Memory B cell (primary cell): ENCODE measurements around the gene POFUT1.
"Not testable (repeated sequence)": the region's sequence is repeated elsewhere in the genome, so short reads cannot be mapped to it uniquely, and the experiment has no call there.

Experiments used
- ATAC-seq: fragments of 150-1000 bp; cut with Tn5 transposase; 2 replicates; pipeline ENCODE4 v1.10.0; 2021; ENCODE audit warnings: low read depth, mild to moderate bottlenecking, moderate library complexity
- DNase-seq, 2 donors: peaks; one replicate each; pipeline ENCODE4 v3.0.0; 2022; ENCODE audit warnings: low spot score in 2 of 2
- H3K27ac Mint-ChIP-seq: one replicate; pipeline ENCODE4 v1.8.0; 2022; ENCODE audit warnings: mild to moderate bottlenecking, moderate library complexity, mixed read lengths
- H3K27me3 Mint-ChIP-seq: one replicate; pipeline ENCODE4 v1.8.0; 2022; ENCODE audit warnings: mixed read lengths
- H3K36me3 Mint-ChIP-seq: one replicate; pipeline ENCODE4 v1.8.0; 2022; ENCODE audit warnings: mild to moderate bottlenecking, mixed read lengths
- H3K4me1 Mint-ChIP-seq: one replicate; pipeline ENCODE4 v1.8.0; 2022; ENCODE audit warnings: mixed read lengths
- H3K4me3 Mint-ChIP-seq: one replicate; pipeline ENCODE4 v1.8.0; 2022; ENCODE audit warnings: mild to moderate bottlenecking, moderate library complexity, mixed read lengths
- H3K9me3 Mint-ChIP-seq: one replicate; pipeline ENCODE4 v1.8.0; 2022; ENCODE audit warnings: mixed read lengths

The POFUT1 gene

GRCh38 chr20:32244959-32245358 lies 37.3 kb downstream of the POFUT1 start:
- no peak overlapping the region for H3K27ac Mint-ChIP-seq

GRCh38 chr20:32246208-32246607 lies 38.5 kb downstream of the POFUT1 start:
- H3K4me3 Mint-ChIP-seq, H3K27me3 Mint-ChIP-seq, H3K9me3 Mint-ChIP-seq, DNase-seq, H3K36me3 Mint-ChIP-seq, H3K27ac Mint-ChIP-seq, H3K4me1 Mint-ChIP-seq, ATAC-seq: not testable (repeated sequence)

More at GRCh38 chr20:32244959-32245358, 37.3 kb downstream of the POFUT1 start:
- Mint-ChIP-seq H3K9me3 (no peaks in the 10 kb centered on the region), H3K36me3 (no peaks in the 10 kb centered on the region), H3K4me1 (peaks cover 4% of the 10 kb centered on the region), H3K27me3 (no peaks in the 10 kb centered on the region), H3K4me3 (no peak overlapping the region)
- ATAC-seq, result no peak
- no peak for DNase-seq

GRCh38 chr20:32248043-32248442 lies 40.4 kb downstream of the POFUT1 start:
- H3K9me3 Mint-ChIP-seq, result no peaks in the 10 kb centered on the region
- H3K27me3 Mint-ChIP-seq, result peaks cover 2% of the 10 kb centered on the region
- DNase-seq (no peak), ATAC-seq (no peak)
- H3K36me3 Mint-ChIP-seq, result no peaks in the 10 kb centered on the region
- no peak overlapping the region for H3K4me3 Mint-ChIP-seq
- H3K4me1 Mint-ChIP-seq, result peaks cover 6% of the 10 kb centered on the region
- no peak overlapping the region for H3K27ac Mint-ChIP-seq

- H3K9me3 Mint-ChIP-seq, result no peaks in the 10 kb centered on the region
- no peaks in the 10 kb centered on the region for H3K36me3 Mint-ChIP-seq
- H3K27ac Mint-ChIP-seq, result no peak overlapping the region
- H3K4me3 Mint-ChIP-seq, result no peak overlapping the region
- peaks cover 2% of the 10 kb centered on the region for H3K27me3 Mint-ChIP-seq
- peaks cover 6% of the 10 kb centered on the region for H3K4me1 Mint-ChIP-seq
- peak; percentile 91 for ATAC-seq
- DNase-seq, result peak in 1 of 2 donors; percentile 9
Observed at GRCh38 chr20:32249030-32249738, 41.5 kb downstream of the POFUT1 start.

- no peaks in the 10 kb centered on the region for H3K9me3 Mint-ChIP-seq
- no peak for DNase-seq
- no peak for ATAC-seq
- H3K4me3 Mint-ChIP-seq, result no peak overlapping the region
- no peak overlapping the region for H3K27ac Mint-ChIP-seq
- H3K36me3 Mint-ChIP-seq, result no peaks in the 10 kb centered on the region
- H3K4me1 Mint-ChIP-seq, result peaks cover 6% of the 10 kb centered on the region
- peaks cover 2% of the 10 kb centered on the region for H3K27me3 Mint-ChIP-seq
Observed at GRCh38 chr20:32251470-32251869, 43.8 kb downstream of the POFUT1 start.

GRCh38 chr20:32252189-32252588 lies 44.5 kb downstream of the POFUT1 start:
- H3K9me3 Mint-ChIP-seq, result no peaks in the 10 kb centered on the region
- peaks cover 6% of the 10 kb centered on the region for H3K4me1 Mint-ChIP-seq
- DNase-seq, result no peak
- no peak overlapping the region for H3K4me3 Mint-ChIP-seq
- H3K27me3 Mint-ChIP-seq, result peaks cover 2% of the 10 kb centered on the region
- ATAC-seq, result no peak
- H3K36me3 Mint-ChIP-seq, result no peaks in the 10 kb centered on the region
- no peak overlapping the region for H3K27ac Mint-ChIP-seq

GRCh38 chr20:32260973-32261372 lies 53.3 kb downstream of the POFUT1 start:
- H3K4me3 Mint-ChIP-seq, H3K27me3 Mint-ChIP-seq, H3K4me1 Mint-ChIP-seq, ATAC-seq, H3K27ac Mint-ChIP-seq, DNase-seq, H3K36me3 Mint-ChIP-seq, H3K9me3 Mint-ChIP-seq: not testable (repeated sequence)

- H3K4me3 Mint-ChIP-seq, result no peak overlapping the region
- no peaks in the 10 kb centered on the region for H3K4me1 Mint-ChIP-seq
- no peaks in the 10 kb centered on the region for H3K9me3 Mint-ChIP-seq
- no peak overlapping the region for H3K27ac Mint-ChIP-seq
- ATAC-seq (no peak), DNase-seq (no peak)
- peaks cover 2% of the 10 kb centered on the region for H3K36me3 Mint-ChIP-seq
- no peaks in the 10 kb centered on the region for H3K27me3 Mint-ChIP-seq
Observed at GRCh38 chr20:32261644-32262043, 54.0 kb downstream of the POFUT1 start.

GRCh38 chr20:32263398-32263954 lies 55.8 kb downstream of the POFUT1 start:
- ATAC-seq, result no peak
- no peak overlapping the region for H3K4me3 Mint-ChIP-seq
- H3K4me1 Mint-ChIP-seq, result peaks cover 5% of the 10 kb centered on the region

GRCh38 chr20:32271620-32272019 lies 63.9 kb downstream of the POFUT1 start:
- Mint-ChIP-seq H3K4me3 (no peak overlapping the region), H3K4me1 (peaks cover 10% of the 10 kb centered on the region), H3K27me3 (peaks cover 1% of the 10 kb centered on the region), H3K27ac (no peak overlapping the region), H3K36me3 (no peaks in the 10 kb centered on the region), H3K9me3 (no peaks in the 10 kb centered on the region)
- no peak for DNase-seq
- ATAC-seq, result no peak

More at GRCh38 chr20:32263398-32263954, 55.8 kb downstream of the POFUT1 start:
- Mint-ChIP-seq H3K27ac (no peak overlapping the region), H3K36me3 (peaks cover 2% of the 10 kb centered on the region), H3K27me3 (no peaks in the 10 kb centered on the region), H3K9me3 (no peaks in the 10 kb centered on the region)
- no peak for DNase-seq

- Mint-ChIP-seq H3K4me3 (peak overlapping the region; percentile 22), H3K9me3 (no peaks in the 10 kb centered on the region), H3K4me1 (peaks cover 17% of the 10 kb centered on the region), H3K36me3 (no peaks in the 10 kb centered on the region), H3K27ac (no peak overlapping the region), H3K27me3 (peaks cover 1% of the 10 kb centered on the region)
- no peak for DNase-seq
- ATAC-seq, result no peak
Observed at GRCh38 chr20:32274359-32274758, 66.7 kb downstream of the POFUT1 start.

- H3K4me1 Mint-ChIP-seq, result peaks cover 17% of the 10 kb centered on the region
- not testable (repeated sequence) for H3K9me3 Mint-ChIP-seq, H3K36me3 Mint-ChIP-seq, DNase-seq, H3K27ac Mint-ChIP-seq, H3K4me3 Mint-ChIP-seq, H3K27me3 Mint-ChIP-seq, ATAC-seq
Observed at GRCh38 chr20:32275163-32275562, 67.5 kb downstream of the POFUT1 start.

GRCh38 chr20:32277361-32278198 lies 69.9 kb downstream of the POFUT1 start, which contains the start of gene KIF3B:
TSS of gene KIF3B (plus strand) at chr20:32277651. CDS start at chr20:32309778, 32,127 bp downstream.
- ATAC-seq (peak; percentile 83), DNase-seq (peak; percentile 69 to 84)
- H3K27me3 Mint-ChIP-seq, result no peaks in the 10 kb centered on the region
- H3K36me3 Mint-ChIP-seq, result peaks cover 8% of the 10 kb centered on the region
- peak within 1 kb of the TSS; percentile 91 for H3K27ac Mint-ChIP-seq
- H3K9me3 Mint-ChIP-seq, result no peaks in the 10 kb centered on the region
- peaks cover 27% of the 10 kb centered on the region for H3K4me1 Mint-ChIP-seq
- H3K4me3 Mint-ChIP-seq, result peak within 1 kb of the TSS; percentile 87

- Mint-ChIP-seq H3K9me3 (no peaks in the 10 kb centered on the region), H3K4me1 (peaks cover 27% of the 10 kb centered on the region), H3K36me3 (peaks cover 8% of the 10 kb centered on the region), H3K27ac (peak overlapping the region; percentile 91), H3K4me3 (peak overlapping the region; percentile 87), H3K27me3 (no peaks in the 10 kb centered on the region)
- peak; percentile 81 for ATAC-seq
- peak; percentile 47 to 59 for DNase-seq
Observed at GRCh38 chr20:32278199-32278643, 70.5 kb downstream of the POFUT1 start.
